Neural crest cell (in vitro differentiated cells): ENCODE data around the gene HENMT1. TPM values are rescaled to one million over a fixed set of nuclear protein-coding genes. Genes with fewer than 3 reads are reported as not detected.
"Not testable (repeated sequence)": the region's sequence is repeated elsewhere in the genome, so short reads cannot be mapped to it uniquely, and the experiment has no call there.

ENCODE experiments used
- DNase-seq: peaks from one replicate; pipeline ENCODE4 v3.0.0; 2021; ENCODE audit warnings: low read depth, mixed read lengths, low spot score
- H3K27ac Mint-ChIP-seq: one replicate; pipeline ENCODE4 v1.8.0; 2021; ENCODE audit warnings: mild to moderate bottlenecking, mixed read lengths; ENCODE audit not compliant: unreplicated experiment
- H3K27me3 Mint-ChIP-seq: 2 replicates; pipeline ENCODE4 v1.8.0; 2021; ENCODE audit warnings: low read depth, mild to moderate bottlenecking, mixed read lengths
- H3K36me3 Mint-ChIP-seq: 2 replicates; pipeline ENCODE4 v1.8.0; 2021; ENCODE audit warnings: low read depth, mild to moderate bottlenecking, mixed read lengths
- H3K4me1 Mint-ChIP-seq: 2 replicates; pipeline ENCODE4 v1.8.0; 2021; ENCODE audit warnings: mixed read lengths
- H3K4me3 Mint-ChIP-seq: one replicate; pipeline ENCODE4 v1.8.0; 2021; ENCODE audit warnings: mild to moderate bottlenecking, mixed read lengths
- H3K9me3 Mint-ChIP-seq: 2 replicates; pipeline ENCODE4 v1.8.0; 2021; ENCODE audit warnings: mixed read lengths
- total RNA-seq: library from RNA; stranded (reverse); gene quantifications from 2 replicates; pipeline ENCODE4 v1.2.1, GENCODE V29; 2021
- TF ChIP-seq, protein P1 (sequence below): fragments of 200-600 bp; sonication (generic); conservative IDR thresholded peaks from 2 replicates; pipeline ENCODE4 v1.5.0; 2021; ENCODE audit warnings: antibody characterized with exemption, mild to moderate bottlenecking

Gene HENMT1
- total RNA-seq, 1 donor from 2014 or later: 9.0 TPM

DNA sequence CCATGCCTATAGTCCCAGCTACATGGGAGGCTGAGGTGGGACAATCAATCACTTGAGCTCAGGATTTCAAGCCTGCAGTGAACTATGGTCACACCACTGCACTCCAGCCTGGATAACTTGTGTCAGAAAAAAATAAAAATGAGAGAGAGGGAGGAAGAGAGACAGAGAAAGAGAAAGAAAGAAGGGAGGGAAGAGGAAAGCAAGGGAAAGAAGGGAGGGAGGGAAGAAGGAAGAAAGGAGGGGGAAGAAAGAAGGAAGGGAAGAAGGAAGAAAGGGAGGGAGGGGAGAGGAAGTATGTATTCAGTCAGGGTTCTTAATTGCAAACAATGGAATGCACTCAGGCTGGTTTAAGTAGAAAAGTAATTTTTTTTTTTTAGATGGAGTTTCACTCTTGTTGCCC is 7.9 kb upstream of the HENMT1 start:
- Mint-ChIP-seq H3K4me3 (no peak overlapping the region), H3K9me3 (peaks cover 2% of the 10 kb centered on the region), H3K27me3 (peaks cover 2% of the 10 kb centered on the region), H3K4me1 (no peaks in the 10 kb centered on the region), H3K36me3 (peaks cover 2% of the 10 kb centered on the region), H3K27ac (no peak overlapping the region)
- TF ChIP-seq, protein P1, sequence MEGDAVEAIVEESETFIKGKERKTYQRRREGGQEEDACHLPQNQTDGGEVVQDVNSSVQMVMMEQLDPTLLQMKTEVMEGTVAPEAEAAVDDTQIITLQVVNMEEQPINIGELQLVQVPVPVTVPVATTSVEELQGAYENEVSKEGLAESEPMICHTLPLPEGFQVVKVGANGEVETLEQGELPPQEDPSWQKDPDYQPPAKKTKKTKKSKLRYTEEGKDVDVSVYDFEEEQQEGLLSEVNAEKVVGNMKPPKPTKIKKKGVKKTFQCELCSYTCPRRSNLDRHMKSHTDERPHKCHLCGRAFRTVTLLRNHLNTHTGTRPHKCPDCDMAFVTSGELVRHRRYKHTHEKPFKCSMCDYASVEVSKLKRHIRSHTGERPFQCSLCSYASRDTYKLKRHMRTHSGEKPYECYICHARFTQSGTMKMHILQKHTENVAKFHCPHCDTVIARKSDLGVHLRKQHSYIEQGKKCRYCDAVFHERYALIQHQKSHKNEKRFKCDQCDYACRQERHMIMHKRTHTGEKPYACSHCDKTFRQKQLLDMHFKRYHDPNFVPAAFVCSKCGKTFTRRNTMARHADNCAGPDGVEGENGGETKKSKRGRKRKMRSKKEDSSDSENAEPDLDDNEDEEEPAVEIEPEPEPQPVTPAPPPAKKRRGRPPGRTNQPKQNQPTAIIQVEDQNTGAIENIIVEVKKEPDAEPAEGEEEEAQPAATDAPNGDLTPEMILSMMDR: no peak
- no peak for DNase-seq

DNA sequence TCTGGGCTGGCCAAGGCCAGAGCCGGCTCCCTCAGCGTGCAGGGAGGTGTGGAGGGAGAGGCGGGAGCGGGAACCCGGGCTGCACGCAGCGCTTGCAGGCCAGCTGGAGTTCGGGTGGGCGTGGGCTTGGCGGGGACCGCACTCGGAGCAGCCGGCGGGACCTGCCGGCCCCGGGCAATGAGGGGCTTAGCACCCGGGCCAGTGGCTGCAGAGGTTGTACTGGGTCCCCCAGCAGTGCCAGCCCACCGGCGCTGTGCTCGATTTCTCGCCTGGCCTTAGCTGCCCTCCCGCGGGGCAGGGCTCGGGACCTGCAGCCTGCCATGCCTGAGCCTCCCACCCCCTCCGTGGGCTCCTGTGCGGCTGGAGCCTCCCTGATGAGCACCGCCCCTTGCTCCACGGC is 6.5 kb upstream of the HENMT1 start:
- H3K4me1 Mint-ChIP-seq, H3K27ac Mint-ChIP-seq, H3K9me3 Mint-ChIP-seq, H3K4me3 Mint-ChIP-seq, H3K27me3 Mint-ChIP-seq, H3K36me3 Mint-ChIP-seq, DNase-seq: not testable (repeated sequence)

DNA sequence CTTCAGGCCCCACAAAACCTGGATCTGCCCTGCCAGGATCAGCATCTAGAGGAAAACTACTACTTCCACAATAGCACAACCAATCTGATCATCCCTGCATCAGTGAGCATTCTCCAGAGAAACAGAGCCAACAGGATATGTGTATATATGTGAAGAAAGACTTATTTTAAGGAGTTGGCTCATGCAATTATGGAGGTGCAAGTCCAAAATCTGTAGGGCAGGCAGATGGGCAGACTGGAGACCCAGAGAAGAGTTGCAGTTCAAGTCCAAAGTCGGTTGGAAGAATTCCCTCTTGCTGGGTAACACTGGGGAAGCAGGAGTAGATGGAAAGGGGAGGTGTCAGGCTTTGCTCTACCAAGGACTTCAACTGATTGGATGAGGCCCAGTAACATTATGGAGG is 4.9 kb upstream of the HENMT1 start:
- TF ChIP-seq, protein P1: no peak
- peaks cover 6% of the 10 kb centered on the region for H3K27me3 Mint-ChIP-seq
- no peak overlapping the region for H3K4me3 Mint-ChIP-seq
- no peaks in the 10 kb centered on the region for H3K4me1 Mint-ChIP-seq
- no peaks in the 10 kb centered on the region for H3K36me3 Mint-ChIP-seq
- H3K9me3 Mint-ChIP-seq: peaks cover 2% of the 10 kb centered on the region
- H3K27ac Mint-ChIP-seq: no peak overlapping the region
- DNase-seq: no peak

DNA sequence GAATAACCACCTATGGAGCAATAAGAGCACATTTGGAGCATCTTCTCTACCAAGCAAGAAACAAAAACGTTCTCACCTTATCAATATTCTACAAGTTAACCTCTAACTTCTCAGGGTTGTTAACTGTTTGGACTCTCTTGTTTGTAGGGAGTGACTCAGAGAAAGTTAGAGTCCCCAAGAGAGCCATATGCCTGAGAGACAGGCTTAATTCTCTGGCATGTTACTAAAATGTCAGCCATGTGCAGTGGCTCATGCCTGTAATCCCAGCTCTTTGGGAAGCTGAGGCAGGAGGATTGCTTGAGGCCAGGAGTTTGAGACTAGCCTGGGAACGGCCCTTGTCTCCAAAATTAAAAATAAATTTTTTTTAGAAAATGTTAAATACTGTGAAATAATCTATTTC is 4.2 kb upstream of the HENMT1 start:
- TF ChIP-seq, protein P1: no peak
- no peak for DNase-seq
- Mint-ChIP-seq H3K9me3 (peaks cover 5% of the 10 kb centered on the region), H3K27ac (no peak overlapping the region), H3K4me1 (no peaks in the 10 kb centered on the region), H3K27me3 (peaks cover 6% of the 10 kb centered on the region), H3K36me3 (no peaks in the 10 kb centered on the region), H3K4me3 (no peak overlapping the region)

DNA sequence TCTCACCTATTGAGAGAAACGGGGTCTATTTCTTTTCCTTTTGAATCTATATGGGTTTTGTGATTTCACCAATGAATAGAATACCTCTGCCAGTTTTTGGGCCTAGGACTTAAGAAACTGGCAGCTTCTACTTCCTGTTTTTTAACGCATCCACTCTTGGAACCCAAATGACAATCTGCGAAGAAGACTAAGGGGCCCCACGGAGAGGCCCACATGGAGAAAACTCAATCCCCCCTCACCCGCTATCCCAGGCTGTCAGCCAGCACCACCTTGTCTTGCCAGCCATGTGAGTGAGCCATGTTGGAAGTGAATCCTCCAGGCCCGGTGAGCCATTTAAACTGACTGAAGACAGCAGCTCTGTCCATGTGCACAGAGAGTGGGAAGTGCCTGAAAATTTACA is 3.6 kb upstream of the HENMT1 start:
- TF ChIP-seq, protein P1: no peak
- Mint-ChIP-seq H3K27me3 (peaks cover 6% of the 10 kb centered on the region), H3K27ac (no peak overlapping the region), H3K4me3 (no peak overlapping the region), H3K4me1 (no peaks in the 10 kb centered on the region), H3K9me3 (peaks cover 6% of the 10 kb centered on the region), H3K36me3 (no peaks in the 10 kb centered on the region)
- no peak for DNase-seq

DNA sequence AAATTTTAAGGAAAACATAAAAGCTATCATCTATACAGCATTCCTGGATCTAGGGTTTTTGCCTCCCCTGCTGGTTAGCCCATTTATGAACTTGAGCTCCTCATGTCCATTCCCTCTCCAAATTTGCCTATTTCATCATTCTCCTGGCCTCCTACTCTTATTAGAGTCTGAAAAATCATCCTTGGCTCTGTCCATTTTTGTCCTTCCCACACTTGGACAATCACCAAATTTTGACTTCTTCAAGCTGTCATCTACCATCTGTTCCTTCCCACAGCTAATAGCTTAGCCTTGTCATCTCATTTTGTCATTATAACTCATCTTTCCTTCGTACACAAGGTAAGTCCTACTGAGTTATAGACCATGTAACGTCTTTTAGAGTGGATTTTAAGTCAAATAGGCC is 2.2 kb upstream of the HENMT1 start:
- DNase-seq: no peak
- Mint-ChIP-seq H3K4me1 (no peaks in the 10 kb centered on the region), H3K27me3 (peaks cover 6% of the 10 kb centered on the region), H3K36me3 (no peaks in the 10 kb centered on the region), H3K27ac (no peak overlapping the region), H3K4me3 (peak overlapping the region; percentile 4), H3K9me3 (peaks cover 6% of the 10 kb centered on the region)
- TF ChIP-seq, protein P1: no peak
